ENCODE results near the gene PRSS23.

Gene PRSS23

GRCh38 chr11:86790867-86791849 is 9.2 kb upstream of the PRSS23 start:
- DNase-seq: no peak

GRCh38 chr11:86792150-86792549 is 8.2 kb upstream of the PRSS23 start:
- DNase-seq: no peak

- no peak for DNase-seq
These were observed 7.0 kb upstream of the PRSS23 start for GRCh38 chr11:86793307-86793706.

- no peak for DNase-seq
These were observed 4.8 kb upstream of the PRSS23 start for GRCh38 chr11:86795511-86795910.

- no peak for DNase-seq
These were observed 4.4 kb upstream of the PRSS23 start for GRCh38 chr11:86795949-86796348.

- DNase-seq: no peak
These were observed 3.2 kb upstream of the PRSS23 start for GRCh38 chr11:86797133-86797532.

GRCh38 chr11:86798988-86799387 is 1.4 kb upstream of the PRSS23 start:
- no peak for DNase-seq

GRCh38 chr11:86799680-86800075 is 664 bp upstream of the PRSS23 start:
- DNase-seq: peak; percentile 37

- DNase-seq: peak; percentile 48
These were observed 574 bp downstream of the PRSS23 start for GRCh38 chr11:86800960-86801272.

GRCh38 chr11:86801364-86801763 is 1.0 kb downstream of the PRSS23 start:
- no peak for DNase-seq

GRCh38 chr11:86802146-86802545 is 1.8 kb downstream of the PRSS23 start:
- no peak for DNase-seq

- peak; percentile 56 for DNase-seq
These were observed 2.3 kb downstream of the PRSS23 start for GRCh38 chr11:86802601-86803051.

- no peak for DNase-seq
These were observed 3.0 kb downstream of the PRSS23 start for GRCh38 chr11:86803136-86804045.

- DNase-seq: no peak
These were observed 4.6 kb downstream of the PRSS23 start for GRCh38 chr11:86804951-86805350.

- no peak for DNase-seq
These were observed 5.5 kb downstream of the PRSS23 start for GRCh38 chr11:86805873-86806310.

GRCh38 chr11:86806903-86807302 is 6.6 kb downstream of the PRSS23 start:
- no peak for DNase-seq

GRCh38 chr11:86807360-86807759 is 7.0 kb downstream of the PRSS23 start:
- DNase-seq: no peak

GRCh38 chr11:86809561-86809960 is 9.2 kb downstream of the PRSS23 start:
- no peak for DNase-seq

- DNase-seq: no peak
These were observed 9.9 kb downstream of the PRSS23 start for GRCh38 chr11:86810288-86810687.

- no peak for DNase-seq
These were observed 11.4 kb downstream of the PRSS23 start for GRCh38 chr11:86811637-86812321.

- DNase-seq: no peak
These were observed 12.0 kb downstream of the PRSS23 start for GRCh38 chr11:86812322-86812670.

GRCh38 chr11:86812981-86813380 is 12.6 kb downstream of the PRSS23 start:
- DNase-seq: no peak

GRCh38 chr11:86814775-86815174 is 14.4 kb downstream of the PRSS23 start:
- DNase-seq: peak; percentile 28

Measured in NCI-H510A treated with DMSO at 0.1 percent for 48 hours (cell line).